Measurements from ENCODE around the gene COL23A1.
"Not testable (repeated sequence)": the region's sequence is repeated elsewhere in the genome, so short reads cannot be mapped to it uniquely, and the experiment has no call there.

- TF ChIP-seq EZH2 (IDR thresholded peaks at IDR 0.05); POLR2AphosphoS5 (IDR thresholded peaks at IDR 0.05; ENCODE audit: borderline replicate concordance, low read depth, low read length); FOXP2 (optimal IDR thresholded peaks at IDR 0.05; ENCODE audit: control extremely low read depth, extremely low read length, insufficient read depth): not testable (repeated sequence)
These were observed 287.9 kb downstream of the COL23A1 start for GRCh38 chr5:178302321-178302720.

Measured in SK-N-MC (cell line).